K562 (cell line): ENCODE results near the gene CBX2. TPM values are rescaled to one million over a fixed set of nuclear protein-coding genes. Genes with fewer than 3 reads are reported as not detected.

ENCODE experiments used
- CBX5 ChIP-seq: IDR thresholded peaks from 2 replicates; pipeline ENCODE4 v1.6.1; 2014; ENCODE audit warnings: low read depth, borderline replicate concordance
- E2F1 ChIP-seq: sonication (generic); formaldehyde crosslinking; IDR thresholded peaks from 2 replicates; pipeline ENCODE4 v1.8.1; 2023; ENCODE audit warnings: mild to moderate bottlenecking, missing genetic modification reagents, moderate library complexity
- HDAC1 ChIP-seq, 2 experiments: fragments of 450-650 bp; IDR thresholded peaks; 2 replicates each; pipeline ENCODE4 v1.6.1; 2016 to 2017; ENCODE audit warnings: inconsistent platforms in 1 of 2, mild to moderate bottlenecking in 1 of 2, moderate library complexity in 1 of 2
- KDM4B ChIP-seq, 2 experiments: fragments of 450-650 bp in 1 of 2; sonication (generic) in 1 of 2; IDR thresholded peaks; 2 replicates each; pipeline ENCODE4 v1.6.1; 2016 to 2017; ENCODE audit warnings: borderline replicate concordance in 2 of 2, antibody characterized with exemption in 1 of 2, low read depth in 1 of 2, mild to moderate bottlenecking in 1 of 2
- L3MBTL2 ChIP-seq: fragments of 450-650 bp; IDR thresholded peaks from 2 replicates; pipeline ENCODE4 v1.6.1; 2016; ENCODE audit warnings: mild to moderate bottlenecking, moderate library complexity
- MBD1 ChIP-seq: fragments of 250-450 bp; sonication (Bioruptor Pico); IDR thresholded peaks from 2 replicates; pipeline ENCODE4 v1.8.0; 2022; ENCODE audit warnings: inconsistent platforms
- MED1 ChIP-seq: sonication (generic); formaldehyde crosslinking; IDR thresholded peaks from 2 replicates; pipeline ENCODE4 v1.8.1; 2023; ENCODE audit warnings: missing genetic modification reagents, borderline replicate concordance
- NFATC3 ChIP-seq: fragments of 450-650 bp; IDR thresholded peaks from 2 replicates; pipeline ENCODE4 v1.6.1; 2017; ENCODE audit warnings: mild to moderate bottlenecking
- NR3C1 ChIP-seq: sonication (generic); formaldehyde crosslinking; IDR thresholded peaks from 2 replicates; pipeline ENCODE4 v1.8.1; 2022; ENCODE audit warnings: missing genetic modification reagents
- STAT6 ChIP-seq: sonication (generic); formaldehyde crosslinking; IDR thresholded peaks from 2 replicates; pipeline ENCODE4 v1.8.1; 2023; ENCODE audit warnings: mild to moderate bottlenecking, missing genetic modification reagents
- TFAP4 ChIP-seq: sonication (generic); formaldehyde crosslinking; IDR thresholded peaks from 2 replicates; pipeline ENCODE4 v1.8.0; 2022; ENCODE audit warnings: missing genetic modification reagents, mild to moderate bottlenecking, moderate library complexity, borderline replicate concordance
- ZBTB17 ChIP-seq: fragments of 450-650 bp; formaldehyde crosslinking; IDR thresholded peaks from 2 replicates; pipeline ENCODE4 v1.4.0; 2020; ENCODE audit warnings: mild to moderate bottlenecking
- ZBTB9 ChIP-seq: fragments of 450-650 bp; formaldehyde crosslinking; IDR thresholded peaks from 2 replicates; pipeline ENCODE4 v1.4.0; 2020; ENCODE audit warnings: mild to moderate bottlenecking, moderate library complexity
- ZNF431 ChIP-seq: sonication (generic); formaldehyde crosslinking; IDR thresholded peaks from 2 replicates; pipeline ENCODE4 v1.8.0; 2022; ENCODE audit warnings: mild to moderate bottlenecking, missing genetic modification reagents
- ZNF583 ChIP-seq: fragments of 250-450 bp; sonication (Bioruptor Pico); IDR thresholded peaks from 2 replicates; pipeline ENCODE4 v1.4.0; 2020
- ZNF696 ChIP-seq: fragments of 250-450 bp; sonication (Bioruptor Pico); conservative IDR thresholded peaks from 2 replicates; pipeline ENCODE4 v1.4.0; 2020; ENCODE audit warnings: mild to moderate bottlenecking, moderate library complexity
- ZNF75A ChIP-seq: fragments of 450-650 bp; formaldehyde crosslinking; IDR thresholded peaks from 2 replicates; pipeline ENCODE4 v1.4.0; 2020; ENCODE audit warnings: mild to moderate bottlenecking
- polyA plus RNA-seq, 8 experiments: library from polyadenylated mRNA; depleted of rRNA in 4 of 8; stranded (reverse) in 5 of 8; unstranded in 3 of 8; fragments of >200 nt; fragmentation: Nextera tagmentation in 2 of 8; fragmentation: Illumina TruSeq in 1 of 8; extraction: Ambion mirVana in 2 of 8; extraction: Trizol in 1 of 8; gene quantifications; 2 replicates each; pipeline versions ENCODE4 v1.2.1 to v1.2.3, GENCODE V29; 2011 to 2014; ENCODE audit warnings: inconsistent platforms in 1 of 8, missing spikeins in 1 of 8
- total RNA-seq, 7 experiments: library from RNA; depleted of rRNA in 6 of 7; stranded (reverse); fragments of >200 nt in 6 of 7; fragmentation: Illumina TruSeq in 2 of 7; extraction: Trizol in 2 of 7; gene quantifications; 2 replicates each; pipeline versions ENCODE4 v1.2.1 to v1.2.3, GENCODE V29; 2011 to 2021; ENCODE audit warnings: low replicate concordance in 1 of 7

Gene CBX2
- total and polyA plus RNA-seq, 9 of the 15 experiments (the other 6 are each of a cell fraction or from before 2014, with no cell fraction given), result 0.66 to 26.9 (median 13.9) TPM

GRCh38 chr17:79802736-79803420, 24.9 kb downstream of the CBX2 start (continued):
- TF ChIP-seq MED1 (CRISPR knock-in tag) (peak; percentile 97; the same call in 1 of the 2 replicates), ZNF431 (peak; percentile 88), NFATC3 (no peak), HDAC1 (IDR thresholded peaks at IDR 0.05) (peak in 1 of 2 experiments; percentile 50; a peak in 1 of 4 replicates), L3MBTL2 (peak; percentile 100), ZBTB17 (CRISPR knock-in tag) (peak; percentile 19; the same call in 1 of the 2 replicates), E2F1 (CRISPR knock-in tag) (peak; percentile 25; the same call in 1 of the 2 replicates), KDM4B (IDR thresholded peaks at IDR 0.05; ENCODE audit: borderline replicate concordance in 2 of 2, low read depth in 1 of 2) (peak in 1 of 2 experiments; percentile 54; a peak in 1 of 4 replicates), NR3C1 (CRISPR knock-in tag) (no peak; the same call in 1 of the 2 replicates), ZNF583 (no peak), ZBTB9 (peak; percentile 41; the same call in 1 of the 2 replicates), MBD1 (CRISPR knock-in tag) (no peak), ZNF696 (CRISPR knock-in tag) (no peak), STAT6 (CRISPR knock-in tag) (no peak), ZNF75A (CRISPR knock-in tag) (no peak), TFAP4 (CRISPR knock-in tag) (peak; percentile 83; the same call in 1 of the 2 replicates), CBX5 (no peak)
